HG02973 (cell line): Measurements from ENCODE around the gene C18orf63.
"Not testable (repeated sequence)": the region's sequence is repeated elsewhere in the genome, so short reads cannot be mapped to it uniquely, and the experiment has no call there.

Experiments used
- ATAC-seq: cut with Tn5 transposase; IDR thresholded peaks from one replicate; pipeline ENCODE4 v1.9.1; 2021; ENCODE audit warnings: moderate library complexity; ENCODE audit not compliant: unreplicated experiment

C18orf63 gene

GRCh38 chr18:74326231-74326630, 10.6 kb downstream of the C18orf63 start:
- no peak for ATAC-seq

- not testable (repeated sequence) for ATAC-seq
These were observed 11.2 kb downstream of the C18orf63 start for GRCh38 chr18:74326791-74327190.

- ATAC-seq, result no peak
These were observed 12.6 kb downstream of the C18orf63 start for GRCh38 chr18:74328206-74328605.

GRCh38 chr18:74329688-74330205, 14.1 kb downstream of the C18orf63 start:
- ATAC-seq, result no peak

GRCh38 chr18:74331404-74331803, 15.8 kb downstream of the C18orf63 start:
- ATAC-seq, result no peak

- no peak for ATAC-seq
These were observed 17.5 kb downstream of the C18orf63 start for GRCh38 chr18:74333091-74333490.

GRCh38 chr18:74334242-74334893, 18.7 kb downstream of the C18orf63 start:
- ATAC-seq, result peak; percentile 59

- no peak for ATAC-seq
These were observed 21.0 kb downstream of the C18orf63 start for GRCh38 chr18:74336656-74337055.

- ATAC-seq, result no peak
These were observed 21.7 kb downstream of the C18orf63 start for GRCh38 chr18:74337155-74337911.

GRCh38 chr18:74337912-74338309, 22.3 kb downstream of the C18orf63 start:
- no peak for ATAC-seq

GRCh38 chr18:74342416-74343043, 26.9 kb downstream of the C18orf63 start:
- no peak for ATAC-seq

- no peak for ATAC-seq
These were observed 30.6 kb downstream of the C18orf63 start for GRCh38 chr18:74346206-74346605.

GRCh38 chr18:74348581-74348980, 32.9 kb downstream of the C18orf63 start:
- ATAC-seq, result no peak

GRCh38 chr18:74351354-74351753, 35.7 kb downstream of the C18orf63 start:
- ATAC-seq, result peak; percentile 74

GRCh38 chr18:74353169-74353775, 37.6 kb downstream of the C18orf63 start:
- peak; percentile 62 for ATAC-seq

- peak; percentile 65 for ATAC-seq
These were observed 41.3 kb downstream of the C18orf63 start for GRCh38 chr18:74356959-74357358.

- ATAC-seq, result no peak
These were observed 45.4 kb downstream of the C18orf63 start for GRCh38 chr18:74360852-74361655.

- no peak for ATAC-seq
These were observed 52.3 kb downstream of the C18orf63 start for GRCh38 chr18:74367905-74368304.

- ATAC-seq, result no peak
These were observed 53.5 kb downstream of the C18orf63 start for GRCh38 chr18:74368901-74369705.

GRCh38 chr18:74370115-74370514, 54.5 kb downstream of the C18orf63 start:
- ATAC-seq, result no peak
